ENCODE measurements around the gene TRIM44. TPM values are rescaled to one million over a fixed set of nuclear protein-coding genes. Genes with fewer than 3 reads are reported as not detected.

TRIM44 gene
- total RNA-seq, 4 donors from 2014 or later, result 27.3 to 83.4 (median 61.4) TPM

DNA sequence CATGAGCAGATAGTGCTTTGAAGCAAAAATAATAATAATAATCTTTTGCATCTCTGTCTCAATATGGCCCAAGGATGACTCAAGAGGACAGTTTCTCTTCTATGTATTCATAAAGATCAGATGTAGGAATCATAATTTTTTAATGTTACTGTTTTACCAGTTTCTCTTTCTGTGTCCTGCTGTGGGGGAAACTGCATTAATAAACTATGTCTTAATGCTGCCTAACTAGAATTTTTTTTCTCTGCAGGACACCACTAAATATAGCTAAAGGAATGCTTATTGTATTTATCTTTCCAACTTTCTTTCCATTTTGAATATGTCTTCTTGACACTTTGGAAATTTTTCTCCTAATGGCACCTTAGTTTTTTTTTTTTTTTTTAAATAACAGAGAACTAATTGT is 37.8 kb upstream of the TRIM44 start:
- no peak overlapping the region for H3K4me3 ChIP-seq
- H3K4me1 ChIP-seq, result peaks cover 0 to 7% (median 2%) of the 10 kb centered on the region in 4 donors
- peaks cover 0 to 2% of the 10 kb centered on the region in 2 donors for H3K27me3 ChIP-seq
- TF ChIP-seq POLR2A (IDR thresholded peaks at IDR 0.05), result no peak
- TF ChIP-seq, protein P1, sequence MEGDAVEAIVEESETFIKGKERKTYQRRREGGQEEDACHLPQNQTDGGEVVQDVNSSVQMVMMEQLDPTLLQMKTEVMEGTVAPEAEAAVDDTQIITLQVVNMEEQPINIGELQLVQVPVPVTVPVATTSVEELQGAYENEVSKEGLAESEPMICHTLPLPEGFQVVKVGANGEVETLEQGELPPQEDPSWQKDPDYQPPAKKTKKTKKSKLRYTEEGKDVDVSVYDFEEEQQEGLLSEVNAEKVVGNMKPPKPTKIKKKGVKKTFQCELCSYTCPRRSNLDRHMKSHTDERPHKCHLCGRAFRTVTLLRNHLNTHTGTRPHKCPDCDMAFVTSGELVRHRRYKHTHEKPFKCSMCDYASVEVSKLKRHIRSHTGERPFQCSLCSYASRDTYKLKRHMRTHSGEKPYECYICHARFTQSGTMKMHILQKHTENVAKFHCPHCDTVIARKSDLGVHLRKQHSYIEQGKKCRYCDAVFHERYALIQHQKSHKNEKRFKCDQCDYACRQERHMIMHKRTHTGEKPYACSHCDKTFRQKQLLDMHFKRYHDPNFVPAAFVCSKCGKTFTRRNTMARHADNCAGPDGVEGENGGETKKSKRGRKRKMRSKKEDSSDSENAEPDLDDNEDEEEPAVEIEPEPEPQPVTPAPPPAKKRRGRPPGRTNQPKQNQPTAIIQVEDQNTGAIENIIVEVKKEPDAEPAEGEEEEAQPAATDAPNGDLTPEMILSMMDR (IDR thresholded peaks at IDR 0.05), result no peak
- DNase-seq, result no peak
- H3K9me3 ChIP-seq, result no peaks in the 10 kb centered on the region
- no peak overlapping the region for H3K27ac ChIP-seq
- H3K36me3 ChIP-seq, result no peaks in the 10 kb centered on the region

DNA sequence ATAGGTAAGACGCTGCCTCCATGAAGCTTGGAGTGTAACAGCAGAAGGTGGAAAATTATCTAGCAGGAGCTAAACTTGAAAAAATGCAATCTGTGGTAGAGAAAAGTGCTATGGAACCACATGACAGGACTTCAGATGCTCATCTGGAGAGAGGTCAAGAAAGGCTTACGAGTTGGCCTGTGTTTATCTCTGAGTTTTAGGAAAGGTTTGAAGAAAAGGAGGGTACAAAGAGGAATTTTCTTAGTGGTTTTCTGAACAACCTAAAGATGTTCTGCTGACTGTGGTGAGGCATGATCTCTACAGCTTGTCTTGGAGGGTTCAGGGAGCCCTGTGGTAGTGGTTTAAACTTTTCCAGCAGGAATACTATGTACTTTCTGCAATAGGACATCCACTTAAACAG is 36.1 kb upstream of the TRIM44 start:
- no peaks in the 10 kb centered on the region for H3K27me3 ChIP-seq
- no peak overlapping the region for H3K27ac ChIP-seq
- no peak overlapping the region for H3K4me3 ChIP-seq
- no peak for TF ChIP-seq POLR2A (IDR thresholded peaks at IDR 0.05)
- TF ChIP-seq, protein P1 (IDR thresholded peaks at IDR 0.05), result no peak
- no peak for DNase-seq
- no peaks in the 10 kb centered on the region for H3K4me1 ChIP-seq
- no peaks in the 10 kb centered on the region for H3K36me3 ChIP-seq
- H3K9me3 ChIP-seq, result no peaks in the 10 kb centered on the region

DNA sequence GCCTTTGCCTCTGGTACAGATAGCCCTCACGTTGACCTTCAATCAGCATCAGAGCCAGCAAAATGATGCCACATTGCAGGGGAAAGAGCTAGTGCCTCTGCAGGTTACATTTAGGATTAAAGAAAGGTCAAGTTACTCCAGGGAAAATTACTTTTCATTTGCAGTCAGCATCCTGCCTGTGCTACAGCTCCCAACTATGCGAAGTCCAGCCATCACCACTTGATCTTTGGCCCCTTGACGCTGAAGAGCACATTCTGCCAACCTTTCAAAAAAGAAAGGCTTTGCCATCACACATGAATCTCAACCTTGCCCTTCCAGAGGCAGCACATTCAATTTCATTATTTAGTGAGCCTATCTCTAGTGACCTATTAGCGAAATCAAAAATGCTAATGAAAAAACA is 33.1 kb upstream of the TRIM44 start:
- Histone ChIP-seq H3K9me3 (no peaks in the 10 kb centered on the region), H3K27ac (no peak overlapping the region), H3K36me3 (no peaks in the 10 kb centered on the region), H3K27me3 (no peaks in the 10 kb centered on the region), H3K4me1 (no peaks in the 10 kb centered on the region), H3K4me3 (no peak overlapping the region)
- no peak for TF ChIP-seq POLR2A (IDR thresholded peaks at IDR 0.05)
- TF ChIP-seq, protein P1 (IDR thresholded peaks at IDR 0.05), result no peak
- no peak for DNase-seq

DNA sequence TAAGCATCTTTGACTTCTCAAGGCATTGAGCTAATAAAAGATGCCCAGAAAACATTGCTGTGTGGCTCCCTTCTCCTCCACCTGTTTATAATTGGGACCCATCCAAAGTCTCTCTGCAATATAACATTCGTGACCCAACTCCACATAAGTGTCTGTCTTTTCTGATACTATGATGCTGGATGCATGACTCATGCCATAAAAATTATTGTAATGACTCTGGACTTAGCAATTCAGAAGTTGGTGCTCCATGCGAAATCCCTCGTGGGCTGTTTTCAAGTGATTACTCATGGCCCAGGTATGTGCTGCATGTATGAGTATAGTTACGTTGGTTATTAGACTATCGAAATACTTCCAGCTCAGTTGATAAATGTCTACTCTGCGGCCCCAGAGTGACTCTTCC is 32.7 kb upstream of the TRIM44 start:
- no peak for TF ChIP-seq POLR2A (IDR thresholded peaks at IDR 0.05)
- Histone ChIP-seq H3K27ac (no peak overlapping the region), H3K27me3 (no peaks in the 10 kb centered on the region), H3K9me3 (no peaks in the 10 kb centered on the region), H3K4me1 (no peaks in the 10 kb centered on the region), H3K4me3 (no peak overlapping the region), H3K36me3 (no peaks in the 10 kb centered on the region)
- no peak for DNase-seq

DNA sequence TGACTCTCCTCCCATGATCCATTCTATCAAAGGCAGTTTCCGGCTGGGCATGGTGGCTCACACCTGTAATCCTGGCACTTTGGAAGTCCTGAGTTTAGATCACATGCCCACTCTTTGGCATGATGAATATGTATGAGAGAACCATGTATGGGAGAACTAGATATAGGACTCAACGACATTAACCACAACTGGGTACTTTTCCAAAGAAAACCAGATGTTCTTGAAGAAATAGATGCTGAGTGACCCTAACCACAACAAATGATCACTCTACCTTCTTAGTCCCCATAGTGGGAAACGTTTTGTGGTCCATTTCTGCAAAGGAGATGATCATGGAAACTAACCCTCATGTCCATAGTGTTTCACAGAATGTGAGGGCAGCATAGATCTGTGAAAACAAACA is 30.7 kb upstream of the TRIM44 start:
- no peak for DNase-seq
- no peaks in the 10 kb centered on the region for H3K4me1 ChIP-seq
- no peaks in the 10 kb centered on the region for H3K9me3 ChIP-seq
- no peaks in the 10 kb centered on the region for H3K27me3 ChIP-seq
- H3K4me3 ChIP-seq, result no peak overlapping the region
- no peaks in the 10 kb centered on the region for H3K36me3 ChIP-seq
- H3K27ac ChIP-seq, result no peak overlapping the region
- no peak for TF ChIP-seq POLR2A (IDR thresholded peaks at IDR 0.05)
- TF ChIP-seq, protein P1 (IDR thresholded peaks at IDR 0.05), result no peak

DNA sequence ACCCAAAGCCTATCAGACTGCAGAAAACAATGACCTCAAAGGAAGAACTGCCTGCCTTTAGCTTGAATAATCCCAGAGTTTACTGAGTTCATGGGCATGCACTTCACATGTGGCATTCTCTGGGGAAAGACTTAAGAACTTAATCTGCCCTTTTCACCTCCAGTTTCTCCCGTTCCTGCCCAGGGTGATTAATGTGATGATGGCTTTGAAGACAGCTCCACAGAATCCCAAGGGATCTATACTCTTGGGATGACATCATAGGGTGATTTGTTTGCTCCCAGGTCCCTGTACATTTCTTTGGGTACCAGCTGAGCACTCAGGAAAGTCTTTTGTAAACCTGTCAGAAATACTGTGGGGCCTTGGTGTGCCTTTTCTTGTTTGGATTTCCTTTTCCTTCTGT is 30.3 kb upstream of the TRIM44 start:
- no peaks in the 10 kb centered on the region for H3K9me3 ChIP-seq
- no peaks in the 10 kb centered on the region for H3K4me1 ChIP-seq
- H3K36me3 ChIP-seq, result no peaks in the 10 kb centered on the region
- no peaks in the 10 kb centered on the region for H3K27me3 ChIP-seq
- TF ChIP-seq, protein P1 (IDR thresholded peaks at IDR 0.05), result no peak
- no peak for TF ChIP-seq POLR2A (IDR thresholded peaks at IDR 0.05)
- H3K27ac ChIP-seq, result no peak overlapping the region
- no peak overlapping the region for H3K4me3 ChIP-seq
- DNase-seq, result no peak
